Naive thymus-derived CD4-positive, alpha-beta T cell (primary cell): ENCODE measurements around the gene VRK2. TPM values are rescaled to one million over a fixed set of nuclear protein-coding genes. Genes with fewer than 3 reads are reported as not detected.
A peak's percentile ranks its signal among the peaks of the same experiment; 100 is the strongest.

Source experiments
- ATAC-seq: fragments of 150-1000 bp; cut with Tn5 transposase; 2 replicates; pipeline ENCODE4 v1.10.0; 2021; ENCODE audit warnings: mild to moderate bottlenecking, moderate library complexity
- CTCF ChIA-PET: fragments of 350-600 bp; sonication (Branson Sonifier 250); formaldehyde crosslinking; loops from one replicate; lab custom pipeline; 2021; ENCODE audit warnings: antibody characterized with exemption; lab: Charles Lee
- POLR2A ChIA-PET: fragments of 350-600 bp; sonication (Branson Sonifier 250); formaldehyde crosslinking; loops from one replicate; lab custom pipeline; 2021; ENCODE audit warnings: antibody characterized with exemption, inconsistent platforms; lab: Charles Lee
- DNase-seq, 9 donors: peaks; one replicate each; pipeline versions ENCODE4 v3.0.0 to v3.0.0-alpha.2; 2020 to 2022; ENCODE audit warnings: mixed read lengths in 1 of 9
- H3K27ac ChIP-seq: one replicate; pipeline ENCODE4 v1.7.0; 2013; ENCODE audit warnings: mild to moderate bottlenecking, low read depth, low read length, moderate library complexity
- H3K27me3 ChIP-seq, 2 donors: one replicate each; pipeline ENCODE4 v1.7.0; 2013; ENCODE audit warnings: low read length in 2 of 2, mild to moderate bottlenecking in 2 of 2, moderate library complexity in 2 of 2; ENCODE audit not compliant: control insufficient read depth in 2 of 2, insufficient read depth in 2 of 2
- H3K36me3 ChIP-seq, 3 experiments: 1 replicate in 2 of 3; 2 replicates in 1 of 3; pipeline ENCODE4 v1.7.0; 2013; ENCODE audit warnings: low read length in 3 of 3, mild to moderate bottlenecking in 3 of 3, moderate library complexity in 1 of 3; ENCODE audit not compliant: insufficient read depth in 3 of 3, control insufficient read depth in 2 of 3
- H3K4me1 ChIP-seq, 2 donors: one replicate each; pipeline ENCODE4 v1.7.0; 2013; ENCODE audit warnings: low read length in 2 of 2, mild to moderate bottlenecking in 2 of 2, moderate library complexity in 1 of 2; ENCODE audit not compliant: control insufficient read depth in 2 of 2, insufficient read depth in 2 of 2
- H3K4me3 ChIP-seq: 2 replicates; pipeline ENCODE4 v1.7.0; 2013; ENCODE audit warnings: mild to moderate bottlenecking, low read length
- H3K9me3 ChIP-seq, 3 experiments: 1 replicate in 2 of 3; 2 replicates in 1 of 3; pipeline ENCODE4 v1.7.0; 2013; ENCODE audit warnings: low read length in 3 of 3; ENCODE audit not compliant: control insufficient read depth in 2 of 3
- H3K27ac Mint-ChIP-seq, 9 donors: one replicate each; pipeline ENCODE4 v1.8.0; 2020 to 2022; ENCODE audit warnings: mixed read lengths in 9 of 9, mild to moderate bottlenecking in 8 of 9, moderate library complexity in 5 of 9, inconsistent platforms in 2 of 9
- H3K27me3 Mint-ChIP-seq, 5 donors: one replicate each; pipeline ENCODE4 v1.8.0; 2021 to 2022; ENCODE audit warnings: mixed read lengths in 5 of 5, mild to moderate bottlenecking in 1 of 5
- H3K36me3 Mint-ChIP-seq, 5 donors: one replicate each; pipeline ENCODE4 v1.8.0; 2020 to 2022; ENCODE audit warnings: mixed read lengths in 5 of 5, mild to moderate bottlenecking in 3 of 5, inconsistent platforms in 1 of 5
- H3K4me1 Mint-ChIP-seq, 7 donors: one replicate each; pipeline ENCODE4 v1.8.0; 2020 to 2022; ENCODE audit warnings: mixed read lengths in 7 of 7, mild to moderate bottlenecking in 3 of 7, inconsistent platforms in 1 of 7
- H3K4me3 Mint-ChIP-seq, 10 donors: one replicate each; pipeline ENCODE4 v1.8.0; 2020 to 2022; ENCODE audit warnings: mild to moderate bottlenecking in 10 of 10, mixed read lengths in 10 of 10, moderate library complexity in 6 of 10, inconsistent platforms in 2 of 10
- H3K9me3 Mint-ChIP-seq, 11 donors: one replicate each; pipeline ENCODE4 v1.8.0; 2020 to 2022; ENCODE audit warnings: mixed read lengths in 11 of 11, mild to moderate bottlenecking in 4 of 11, inconsistent platforms in 1 of 11, moderate library complexity in 1 of 11
- intact Hi-C, 2 donors: fragments of 100-400 bp; cut with micrococcal nuclease; formaldehyde crosslinking; loops; one replicate each; pipeline ENCODE4 v1.15.1; 2023
- polyA plus RNA-seq, 2 donors: library from polyadenylated mRNA; unstranded; fragments of 300-500 nt; fragmentation: Illumina TruSeq; gene quantifications; one replicate each; pipeline ENCODE4 v1.2.3, GENCODE V29; 2021
- total RNA-seq, 6 experiments: library from RNA in 5 of 6; stranded (reverse) in 5 of 6; gene quantifications; 1 replicate in 5 of 6; 2 replicates in 1 of 6; pipeline ENCODE4 v1.2.3 and lab custom pipeline; 2021 to 2026

The VRK2 gene
- total RNA-seq (10 to 100 TPM; 13.1 to 24.5 (median 14.1) TPM), polyA plus RNA-seq (10 to 100 TPM; 15.2 to 18.1 TPM), total RNA-seq (lab: John Stamatoyannopoulos, UW) (14.3 reads per million, percentile 43 among the genes with 10 or more reads in this experiment)

DNA sequence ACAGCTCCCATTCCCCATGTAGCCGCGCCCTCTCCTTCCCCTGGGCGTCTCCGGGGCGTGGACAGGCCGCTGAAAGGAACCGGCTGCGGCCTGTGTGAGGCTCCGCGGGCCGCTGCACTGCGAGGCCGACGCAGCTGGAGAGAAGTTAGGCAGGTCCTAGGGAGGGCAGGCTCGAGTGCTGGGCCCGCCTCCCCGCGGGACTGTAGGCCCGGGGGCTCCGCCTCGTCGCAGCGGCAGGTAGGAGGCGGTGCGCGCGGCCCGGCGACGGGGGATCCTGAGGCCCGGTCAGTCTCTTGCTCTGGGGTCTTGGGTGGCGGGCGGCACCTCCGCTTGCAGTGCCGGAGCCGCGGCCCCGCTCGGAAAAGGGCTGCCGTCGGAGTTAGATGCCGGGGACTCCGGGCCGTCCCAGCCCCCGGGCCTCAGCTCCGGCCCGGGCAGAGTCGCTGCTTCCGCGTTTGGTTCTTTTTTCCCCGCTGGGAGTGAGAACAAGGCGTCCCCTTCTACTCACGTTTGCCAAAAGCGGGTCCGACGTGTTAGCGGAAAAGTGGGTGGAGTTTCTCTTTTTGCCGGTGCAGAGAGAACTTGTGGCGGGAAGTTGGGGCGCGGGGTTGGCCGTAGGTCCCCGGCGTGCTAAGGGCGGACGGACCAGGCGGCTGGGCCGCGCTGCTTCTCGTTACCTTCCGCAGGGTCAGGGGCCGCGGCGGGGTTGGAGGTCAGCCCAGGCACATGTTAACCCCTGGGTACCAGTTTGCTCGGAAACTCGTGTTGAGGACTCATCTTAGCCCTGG, at the start of gene VRK2:
TSS of gene VRK2 (plus strand) at position 222 of the 788 bp plus-strand sequence. CDS start 2,026 bp downstream, outside the sequence.
- CTCF ChIA-PET: no interaction called here
- H3K36me3 ChIP-seq: peaks cover 0 to 3% (median 0%) of the 10 kb centered on the region in 3 experiments
- H3K4me3 ChIP-seq: peak within 1 kb of the TSS; percentile 67
- peak; percentile 72 to 86 (median 85) for DNase-seq
- peak within 1 kb of the TSS; percentile 91 to 97 (median 94) for H3K27ac Mint-ChIP-seq
- intact Hi-C loops: loop anchor here (1.0 to 5.0 kb wide), 5 partner anchors 18 to 1841 kb away; partner anchors contain the start of gene FANCL (in 2 of the 2)
- H3K9me3 Mint-ChIP-seq: peaks cover 0 to 3% (median 0%) of the 10 kb centered on the region in 11 donors
- peaks cover 0 to 7% (median 0%) of the 10 kb centered on the region in 5 donors for H3K36me3 Mint-ChIP-seq
- no peaks in the 10 kb centered on the region for H3K9me3 ChIP-seq
- peaks cover 27 to 55% (median 51%) of the 10 kb centered on the region in 7 donors for H3K4me1 Mint-ChIP-seq
- H3K27me3 Mint-ChIP-seq: no peaks in the 10 kb centered on the region
- peak within 1 kb of the TSS; percentile 87 to 94 (median 92) for H3K4me3 Mint-ChIP-seq
- peak; percentile 94 for ATAC-seq
- no peaks in the 10 kb centered on the region for H3K27me3 ChIP-seq
- peak within 1 kb of the TSS; percentile 84 for H3K27ac ChIP-seq
- peaks cover 18 to 20% of the 10 kb centered on the region in 2 donors for H3K4me1 ChIP-seq
- POLR2A ChIA-PET: interaction anchor here (1.0 to 1.4 kb wide), 3 partner anchors 9 to 19 kb away, joined by 3 to 5 read pairs (median 4); no protein-coding TSS in a partner anchor

DNA sequence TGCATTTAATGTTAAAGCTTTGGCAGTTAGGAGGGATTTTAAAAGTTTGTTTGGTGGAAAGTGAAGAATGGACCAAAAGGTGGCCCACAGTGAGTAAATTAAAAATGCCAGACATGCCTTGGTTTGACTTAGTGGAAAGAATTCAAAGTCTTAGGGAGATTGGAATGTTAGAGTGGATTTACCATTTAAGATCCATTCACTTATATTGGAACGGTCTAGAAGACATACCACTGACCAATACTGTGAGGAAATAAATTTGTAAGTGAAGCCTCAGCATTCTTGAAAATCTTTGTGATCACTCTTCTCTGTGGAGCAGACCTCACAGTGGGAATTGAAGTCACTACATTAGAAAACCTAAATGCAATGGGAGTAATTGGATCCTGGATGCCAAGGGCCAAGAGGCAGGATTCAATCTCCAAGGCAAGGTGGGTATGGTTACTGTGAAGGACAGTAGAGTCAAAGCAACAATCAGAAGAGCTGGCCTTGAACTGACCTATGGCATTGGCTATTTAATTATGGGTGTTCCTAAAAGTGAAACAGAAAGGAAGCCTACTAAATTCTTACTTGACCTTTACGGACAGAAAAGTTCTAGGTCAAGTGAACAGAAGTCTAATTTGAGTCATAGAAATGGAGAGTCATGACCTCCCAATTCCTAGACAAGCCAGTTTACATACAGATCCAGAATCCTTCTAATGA, 40.2 kb upstream of the VRK2 start:
- Histone ChIP-seq H3K27me3 (no peaks in the 10 kb centered on the region), H3K4me3 (no peak overlapping the region), H3K4me1 (no peaks in the 10 kb centered on the region), H3K36me3 (no peaks in the 10 kb centered on the region), H3K9me3 (no peaks in the 10 kb centered on the region), H3K27ac (no peak overlapping the region)
- H3K4me3 Mint-ChIP-seq: no peak overlapping the region
- intact Hi-C loops: no loop called here
- ChIA-PET POLR2A (no interaction called here), CTCF (no interaction called here)
- H3K36me3 Mint-ChIP-seq: no peaks in the 10 kb centered on the region
- DNase-seq: no peak
- peaks cover 0 to 2% (median 0%) of the 10 kb centered on the region in 7 donors for H3K4me1 Mint-ChIP-seq
- no peaks in the 10 kb centered on the region for H3K27me3 Mint-ChIP-seq
- H3K9me3 Mint-ChIP-seq: peaks cover 0 to 3% (median 0%) of the 10 kb centered on the region in 11 donors
- H3K27ac Mint-ChIP-seq: no peak overlapping the region
- ATAC-seq: no peak

DNA sequence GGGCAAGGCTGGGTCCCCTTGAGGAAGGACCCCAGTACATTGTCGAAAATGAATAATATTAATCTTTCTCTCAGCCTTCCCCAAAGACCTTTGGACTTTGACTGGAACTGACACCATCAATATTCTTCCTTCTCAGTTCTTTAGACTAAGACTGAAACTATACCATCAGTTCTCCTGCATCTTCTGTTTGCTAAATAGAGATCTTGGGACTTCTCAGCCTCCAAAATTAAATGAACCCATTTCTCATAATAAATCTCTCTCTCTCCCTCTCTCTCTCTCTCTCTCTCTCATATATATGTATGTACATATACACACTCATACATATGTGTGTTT, 39.7 kb upstream of the VRK2 start:
- ATAC-seq (no peak), DNase-seq (no peak)
- Histone ChIP-seq H3K9me3 (no peaks in the 10 kb centered on the region), H3K27ac (no peak overlapping the region), H3K27me3 (no peaks in the 10 kb centered on the region), H3K4me1 (no peaks in the 10 kb centered on the region), H3K4me3 (no peak overlapping the region), H3K36me3 (no peaks in the 10 kb centered on the region)
- Mint-ChIP-seq H3K36me3 (no peaks in the 10 kb centered on the region), H3K4me1 (peaks cover 0 to 2% (median 0%) of the 10 kb centered on the region in 7 donors), H3K4me3 (no peak overlapping the region), H3K27me3 (no peaks in the 10 kb centered on the region), H3K9me3 (peaks cover 0 to 3% (median 0%) of the 10 kb centered on the region in 11 donors), H3K27ac (no peak overlapping the region)
- POLR2A ChIA-PET: no interaction called here
- CTCF ChIA-PET: no interaction called here
- intact Hi-C loops: no loop called here

DNA sequence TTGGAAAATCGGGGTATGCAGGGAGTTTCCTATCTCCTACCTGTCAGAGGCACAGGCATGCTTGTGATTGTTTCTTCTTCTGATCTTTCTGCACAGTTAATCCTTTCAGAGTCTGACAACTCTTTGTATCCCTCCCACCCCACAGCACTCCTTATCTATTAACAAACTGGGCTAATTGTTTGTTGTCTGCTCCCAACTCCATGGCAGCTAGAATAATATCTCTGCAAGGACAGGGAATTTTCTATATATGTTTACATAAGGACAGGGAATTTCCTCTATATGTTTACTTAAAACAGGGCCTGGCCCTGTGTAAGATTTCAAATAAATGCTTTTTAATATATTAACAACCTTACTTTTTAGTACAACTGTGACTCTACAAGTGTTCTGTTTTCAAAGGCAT, 36.0 kb upstream of the VRK2 start:
- intact Hi-C loops: no loop called here
- Histone ChIP-seq H3K36me3 (no peaks in the 10 kb centered on the region), H3K9me3 (no peaks in the 10 kb centered on the region), H3K4me1 (no peaks in the 10 kb centered on the region), H3K27ac (no peak overlapping the region), H3K27me3 (no peaks in the 10 kb centered on the region), H3K4me3 (no peak overlapping the region)
- CTCF ChIA-PET: no interaction called here
- no peak for ATAC-seq
- no peak for DNase-seq
- Mint-ChIP-seq H3K4me3 (no peak overlapping the region), H3K27me3 (no peaks in the 10 kb centered on the region), H3K27ac (no peak overlapping the region), H3K9me3 (peaks cover 0 to 15% (median 0%) of the 10 kb centered on the region in 11 donors), H3K36me3 (peaks cover 0 to 4% (median 0%) of the 10 kb centered on the region in 5 donors), H3K4me1 (peaks cover 0 to 2% (median 0%) of the 10 kb centered on the region in 7 donors)
- POLR2A ChIA-PET: no interaction called here

DNA sequence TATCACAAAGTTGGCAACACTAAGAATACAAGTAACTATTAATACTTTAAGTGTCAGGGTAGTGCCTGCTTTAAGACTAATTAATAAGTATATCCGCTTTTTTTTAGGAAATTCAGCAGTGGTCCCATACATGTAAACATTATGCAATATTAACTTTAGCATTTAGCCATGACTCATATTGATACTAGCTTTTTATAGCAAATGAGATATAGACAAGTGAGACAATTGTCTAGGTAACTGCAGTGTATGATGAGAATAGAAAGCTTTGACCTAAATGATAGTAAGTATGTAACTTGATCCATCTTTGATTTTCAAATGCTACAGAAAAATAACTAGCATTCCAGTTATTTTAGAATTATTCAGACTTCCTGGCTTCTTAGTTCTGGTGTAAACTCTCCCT, 27.4 kb upstream of the VRK2 start:
- Mint-ChIP-seq H3K36me3 (peaks cover 0 to 22% (median 5%) of the 10 kb centered on the region in 5 donors), H3K9me3 (peaks cover 0 to 22% (median 2%) of the 10 kb centered on the region in 11 donors), H3K27ac (no peak overlapping the region), H3K4me3 (no peak overlapping the region), H3K27me3 (no peaks in the 10 kb centered on the region), H3K4me1 (peaks cover 7 to 18% (median 16%) of the 10 kb centered on the region in 7 donors)
- Histone ChIP-seq H3K36me3 (no peaks in the 10 kb centered on the region), H3K4me1 (peaks cover 0 to 6% of the 10 kb centered on the region in 2 donors), H3K9me3 (no peaks in the 10 kb centered on the region), H3K27ac (no peak overlapping the region), H3K27me3 (no peaks in the 10 kb centered on the region), H3K4me3 (no peak overlapping the region)
- DNase-seq: no peak
- intact Hi-C loops: no loop called here
- ATAC-seq: no peak
- POLR2A ChIA-PET: interaction anchor here (0.8 kb wide), 1 partner anchor 36 kb away, joined by 3 read pairs; no protein-coding TSS in a partner anchor
- CTCF ChIA-PET: no interaction called here

DNA sequence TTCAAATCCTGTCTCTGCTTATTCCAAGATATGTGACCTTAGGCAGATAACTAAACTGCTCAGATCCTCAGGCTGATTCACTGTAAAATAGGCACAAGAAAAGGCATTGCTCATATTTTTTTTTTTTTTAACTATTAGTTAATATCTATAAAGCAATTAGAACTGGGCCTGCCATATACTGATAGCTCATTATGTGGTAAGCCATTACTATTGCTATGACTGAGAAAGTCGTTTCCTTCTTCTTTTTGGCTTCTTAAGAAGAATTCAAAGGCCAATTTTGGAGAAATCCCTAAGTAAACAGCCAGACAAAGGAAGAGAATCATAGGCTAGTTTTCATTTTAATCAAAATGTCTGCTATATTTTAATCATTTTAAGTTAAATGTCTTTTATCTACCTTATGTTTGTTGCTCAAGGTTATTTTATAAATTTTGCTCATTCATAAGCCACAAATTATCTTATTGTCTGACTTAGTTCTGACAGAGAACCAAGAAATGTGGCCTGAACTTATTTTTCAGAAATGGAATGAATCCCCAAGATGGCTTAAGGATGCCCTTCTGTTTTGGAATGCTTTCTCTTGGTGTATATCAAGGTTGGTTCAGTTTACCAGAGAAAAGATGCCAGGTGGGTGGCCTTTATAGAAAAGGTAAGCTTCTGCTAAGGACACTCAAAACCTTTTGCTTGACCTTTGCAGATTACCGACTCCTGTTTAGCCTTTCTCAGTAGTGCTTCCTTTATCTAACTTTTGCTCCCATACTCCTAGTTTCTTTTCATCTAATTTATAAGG, 21.3 kb upstream of the VRK2 start:
- Mint-ChIP-seq H3K27ac (no peak overlapping the region), H3K36me3 (peaks cover 0 to 7% (median 0%) of the 10 kb centered on the region in 5 donors), H3K27me3 (no peaks in the 10 kb centered on the region), H3K4me1 (peaks cover 7 to 22% (median 16%) of the 10 kb centered on the region in 7 donors), H3K9me3 (no peaks in the 10 kb centered on the region), H3K4me3 (no peak overlapping the region)
- ATAC-seq (no peak), DNase-seq (no peak)
- ChIA-PET CTCF (no interaction called here), POLR2A (no interaction called here)
- H3K36me3 ChIP-seq: no peaks in the 10 kb centered on the region
- intact Hi-C loops: no loop called here
- H3K4me1 ChIP-seq: peaks cover 0 to 6% of the 10 kb centered on the region in 2 donors
- no peaks in the 10 kb centered on the region for H3K27me3 ChIP-seq
- H3K27ac ChIP-seq: no peak overlapping the region
- H3K4me3 ChIP-seq: no peak overlapping the region
- H3K9me3 ChIP-seq: no peaks in the 10 kb centered on the region
